Activated naive CD8-positive, alpha-beta T cell treated with anti-CD3 and anti-CD28 coated beads, Interleukin-2, amount 10 ng/mL, durations not matched to agents 7 days and 5 days (primary cell): ENCODE data around the gene TEX38. TPM values are rescaled to one million over a fixed set of nuclear protein-coding genes. Genes with fewer than 3 reads are reported as not detected.

Source experiments
- total RNA-seq, 2 experiments: library from RNA; stranded (reverse); gene quantifications; one replicate each; pipeline ENCODE4 v1.2.3, GENCODE V29; 2021

Gene TEX38
- total RNA-seq, 2 experiments from 2014 or later: not detected

Other genes with a start within 250 kb of the TEX38 start
- gene DMBX1, start 182.0 kb upstream of the TEX38 start, total RNA-seq: under 1 TPM in 1 of 2 experiments, not detected in 1; 0.11 TPM
- not detected for gene KNCN, start 120.2 kb upstream of the TEX38 start, total RNA-seq
- gene MKNK1, start 67.6 kb upstream of the TEX38 start, total RNA-seq: 10 to 100 TPM; 65.4 to 70.2 TPM
- gene MOB3C, start 55.0 kb upstream of the TEX38 start, total RNA-seq: 10 to 100 TPM; 21.0 to 23.8 TPM
- 10 to 100 TPM; 43.3 to 45.4 TPM for gene ATPAF1, start 3.5 kb upstream of the TEX38 start, total RNA-seq
- 10 to 100 TPM; 77.4 to 84.2 TPM for gene EFCAB14, start 47.3 kb downstream of the TEX38 start, total RNA-seq
- not detected for gene CYP4B1, start 127.2 kb downstream of the TEX38 start, total RNA-seq